Measurements from ENCODE around the gene MARK2.

GRCh38 chr11:63844836-63845235, 5.9 kb downstream of the MARK2 start:
- TF ChIP-seq CTCF (IDR thresholded peaks at IDR 0.05) = no peak
- no peak for TF ChIP-seq POLR2A (IDR thresholded peaks at IDR 0.05)
- TF ChIP-seq EP300 (IDR thresholded peaks at IDR 0.05) = no peak
